ENCODE results near the gene ZNF609.

Gene ZNF609

DNA sequence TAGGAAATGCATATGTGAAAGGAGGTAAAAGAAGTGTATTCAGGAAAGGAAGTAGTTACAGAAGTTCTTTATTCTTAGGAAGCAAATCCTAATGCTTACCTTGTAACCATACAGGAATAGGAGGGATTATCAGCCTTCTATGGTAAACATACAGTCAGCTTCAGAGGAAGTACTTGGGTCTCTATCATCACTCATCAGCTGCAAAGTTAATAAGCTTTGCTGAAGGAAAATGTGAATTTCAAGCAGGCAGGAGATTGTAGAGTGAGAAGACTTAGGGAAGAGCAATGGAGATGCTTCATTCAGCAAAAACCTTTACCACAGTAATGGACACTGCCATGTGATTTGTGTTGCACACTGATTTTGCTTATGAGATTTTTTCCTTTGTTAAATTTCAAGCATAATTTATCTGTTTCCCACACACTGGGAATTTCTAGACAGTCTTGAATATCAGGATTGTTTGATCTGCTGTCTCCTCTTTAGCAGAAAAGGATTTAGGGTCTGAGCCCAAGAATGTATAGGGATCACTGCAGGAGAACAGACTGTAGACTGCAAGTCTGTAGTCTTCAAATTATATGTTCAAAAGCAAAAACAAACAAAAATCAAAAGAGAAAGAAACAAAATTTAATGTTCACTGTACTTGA is 150.8 kb downstream of the ZNF609 start:
- H3K4me1 ChIP-seq (ENCODE audit: control insufficient read depth in 1 of 2, insufficient read depth in 1 of 2, low read depth in 1 of 2, low read length in 1 of 2), result no peaks in the 10 kb centered on the region
- no peak overlapping the region for H3K27ac ChIP-seq
- no peak overlapping the region for H3K4me3 ChIP-seq (ENCODE audit: low read depth in 1 of 2, low read length in 1 of 2)
- H3K9me3 ChIP-seq, result no peaks in the 10 kb centered on the region
- H3K27me3 ChIP-seq, result no peaks in the 10 kb centered on the region
- H3K36me3 ChIP-seq, result no peaks in the 10 kb centered on the region
- TF ChIP-seq, protein P1, sequence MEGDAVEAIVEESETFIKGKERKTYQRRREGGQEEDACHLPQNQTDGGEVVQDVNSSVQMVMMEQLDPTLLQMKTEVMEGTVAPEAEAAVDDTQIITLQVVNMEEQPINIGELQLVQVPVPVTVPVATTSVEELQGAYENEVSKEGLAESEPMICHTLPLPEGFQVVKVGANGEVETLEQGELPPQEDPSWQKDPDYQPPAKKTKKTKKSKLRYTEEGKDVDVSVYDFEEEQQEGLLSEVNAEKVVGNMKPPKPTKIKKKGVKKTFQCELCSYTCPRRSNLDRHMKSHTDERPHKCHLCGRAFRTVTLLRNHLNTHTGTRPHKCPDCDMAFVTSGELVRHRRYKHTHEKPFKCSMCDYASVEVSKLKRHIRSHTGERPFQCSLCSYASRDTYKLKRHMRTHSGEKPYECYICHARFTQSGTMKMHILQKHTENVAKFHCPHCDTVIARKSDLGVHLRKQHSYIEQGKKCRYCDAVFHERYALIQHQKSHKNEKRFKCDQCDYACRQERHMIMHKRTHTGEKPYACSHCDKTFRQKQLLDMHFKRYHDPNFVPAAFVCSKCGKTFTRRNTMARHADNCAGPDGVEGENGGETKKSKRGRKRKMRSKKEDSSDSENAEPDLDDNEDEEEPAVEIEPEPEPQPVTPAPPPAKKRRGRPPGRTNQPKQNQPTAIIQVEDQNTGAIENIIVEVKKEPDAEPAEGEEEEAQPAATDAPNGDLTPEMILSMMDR (IDR thresholded peaks at IDR 0.05), result no peak

DNA sequence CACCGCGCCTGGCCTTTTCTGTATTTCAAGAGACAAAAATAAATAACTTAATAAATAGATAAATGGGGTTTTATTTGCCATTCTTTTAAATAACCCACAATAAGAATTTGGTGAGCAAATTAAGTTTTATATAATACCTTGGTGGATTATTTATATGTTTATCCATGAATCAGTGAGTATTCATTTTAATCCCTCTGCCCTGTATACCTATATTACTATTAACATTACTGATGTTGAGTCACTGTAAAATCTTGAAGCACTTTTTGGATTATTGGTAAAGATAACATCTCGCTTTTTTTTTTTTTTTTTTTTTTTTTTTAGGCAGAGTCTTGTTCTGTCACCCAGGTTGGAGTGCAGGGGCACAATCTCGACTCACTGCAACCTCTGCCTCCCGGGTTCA is 154.1 kb downstream of the ZNF609 start:
- Histone ChIP-seq H3K9me3 (no peaks in the 10 kb centered on the region), H3K36me3 (no peaks in the 10 kb centered on the region), H3K4me3 (ENCODE audit: low read depth in 1 of 2, low read length in 1 of 2) (no peak overlapping the region), H3K27me3 (no peaks in the 10 kb centered on the region), H3K27ac (no peak overlapping the region), H3K4me1 (ENCODE audit: control insufficient read depth in 1 of 2, insufficient read depth in 1 of 2, low read depth in 1 of 2, low read length in 1 of 2) (no peaks in the 10 kb centered on the region)
- TF ChIP-seq, protein P1 (IDR thresholded peaks at IDR 0.05), result no peak

DNA sequence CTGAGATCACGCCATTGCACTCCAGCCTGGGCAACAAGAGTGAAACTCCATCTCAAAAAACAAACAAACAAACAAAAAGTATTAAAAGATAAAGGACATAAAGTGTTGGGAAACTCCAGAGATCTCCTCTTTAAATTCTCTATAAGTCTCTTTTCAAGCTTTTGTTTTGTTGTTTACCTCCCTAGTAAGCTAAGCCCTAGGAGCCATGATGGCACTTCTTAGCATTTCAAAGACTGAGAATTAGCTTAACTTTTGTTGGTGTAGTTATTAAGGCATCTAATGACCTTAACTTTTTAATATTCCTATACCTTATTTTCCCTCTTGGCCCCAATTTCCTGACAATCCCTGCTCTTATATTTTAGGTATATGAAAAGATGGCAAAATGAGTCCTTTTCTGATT is 157.3 kb downstream of the ZNF609 start:
- H3K4me3 ChIP-seq (ENCODE audit: low read depth in 1 of 2, low read length in 1 of 2), result no peak overlapping the region
- no peaks in the 10 kb centered on the region for H3K4me1 ChIP-seq (ENCODE audit: control insufficient read depth in 1 of 2, insufficient read depth in 1 of 2, low read depth in 1 of 2, low read length in 1 of 2)
- H3K27ac ChIP-seq, result no peak overlapping the region
- H3K27me3 ChIP-seq, result no peaks in the 10 kb centered on the region
- H3K36me3 ChIP-seq, result no peaks in the 10 kb centered on the region
- TF ChIP-seq, protein P1 (IDR thresholded peaks at IDR 0.05), result no peak
- H3K9me3 ChIP-seq, result no peaks in the 10 kb centered on the region

DNA sequence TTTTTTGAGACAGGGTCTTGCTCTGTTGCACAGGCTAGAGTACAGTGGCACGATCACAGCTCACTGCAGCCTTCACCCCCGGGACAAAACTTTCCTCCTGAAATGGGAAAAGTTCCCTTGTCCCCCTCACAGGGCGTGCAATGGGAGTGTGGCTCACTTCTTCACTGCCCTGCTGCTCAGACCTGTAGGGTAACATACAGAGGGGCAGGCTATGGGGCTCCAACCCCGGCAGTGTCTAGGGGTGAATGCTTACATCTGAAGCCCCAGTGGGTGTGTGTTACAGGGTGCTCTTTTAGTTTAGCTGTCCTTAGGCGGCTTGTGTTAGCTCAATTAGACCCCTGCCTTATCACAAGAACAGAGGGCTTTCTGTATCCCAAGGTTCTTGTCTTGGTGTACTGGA is 157.8 kb downstream of the ZNF609 start:
- Histone ChIP-seq H3K27me3 (no peaks in the 10 kb centered on the region), H3K9me3 (no peaks in the 10 kb centered on the region), H3K4me1 (ENCODE audit: control insufficient read depth in 1 of 2, insufficient read depth in 1 of 2, low read depth in 1 of 2, low read length in 1 of 2) (no peaks in the 10 kb centered on the region), H3K4me3 (ENCODE audit: low read depth in 1 of 2, low read length in 1 of 2) (no peak overlapping the region), H3K36me3 (no peaks in the 10 kb centered on the region), H3K27ac (no peak overlapping the region)
- TF ChIP-seq, protein P1 (IDR thresholded peaks at IDR 0.05), result no peak

DNA sequence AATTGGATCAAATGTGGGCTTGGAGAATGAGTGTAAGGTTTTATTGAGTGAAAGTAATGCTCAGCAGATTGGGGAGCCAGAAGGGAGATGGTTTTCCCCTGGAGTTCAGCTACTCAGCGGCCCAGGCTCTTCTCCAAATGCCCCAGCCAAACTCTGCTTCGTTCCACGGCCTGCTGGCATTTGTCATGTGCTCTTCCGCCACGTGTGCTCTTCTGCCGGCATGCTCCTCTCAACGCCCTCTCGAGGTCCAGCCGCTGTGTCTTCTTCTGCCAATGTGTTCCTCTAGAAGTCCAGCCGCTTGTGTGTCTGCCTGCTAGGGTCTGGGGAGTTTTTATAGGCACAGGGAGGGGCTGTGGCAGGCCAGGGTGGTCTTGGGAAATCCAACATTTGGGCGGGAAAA is 158.2 kb downstream of the ZNF609 start:
- TF ChIP-seq, protein P1 (IDR thresholded peaks at IDR 0.05), result no peak
- Histone ChIP-seq H3K4me1 (ENCODE audit: control insufficient read depth in 1 of 2, insufficient read depth in 1 of 2, low read depth in 1 of 2, low read length in 1 of 2) (no peaks in the 10 kb centered on the region), H3K27me3 (no peaks in the 10 kb centered on the region), H3K4me3 (ENCODE audit: low read depth in 1 of 2, low read length in 1 of 2) (no peak overlapping the region), H3K9me3 (no peaks in the 10 kb centered on the region), H3K27ac (no peak overlapping the region), H3K36me3 (no peaks in the 10 kb centered on the region)
